ENCODE results near the gene LRRFIP1.

The LRRFIP1 gene

GRCh38 chr2:237691908-237692600 is 64.7 kb downstream of the LRRFIP1 start:
- H3K4me1 Mint-ChIP-seq = peaks cover 74% of the 10 kb centered on the region
- H3K27me3 Mint-ChIP-seq = no peaks in the 10 kb centered on the region
- H3K36me3 Mint-ChIP-seq = peaks cover 4% of the 10 kb centered on the region
- peak overlapping the region; percentile 99 for H3K27ac Mint-ChIP-seq
- H3K9me3 Mint-ChIP-seq = no peaks in the 10 kb centered on the region
- H3K4me3 Mint-ChIP-seq = peak overlapping the region; percentile 99

GRCh38 chr2:237692601-237693290 is 65.4 kb downstream of the LRRFIP1 start:
- Mint-ChIP-seq H3K4me1 (peaks cover 76% of the 10 kb centered on the region), H3K27ac (peak overlapping the region; percentile 99), H3K36me3 (peaks cover 4% of the 10 kb centered on the region), H3K4me3 (peak overlapping the region; percentile 99), H3K27me3 (no peaks in the 10 kb centered on the region), H3K9me3 (no peaks in the 10 kb centered on the region)

DNA sequence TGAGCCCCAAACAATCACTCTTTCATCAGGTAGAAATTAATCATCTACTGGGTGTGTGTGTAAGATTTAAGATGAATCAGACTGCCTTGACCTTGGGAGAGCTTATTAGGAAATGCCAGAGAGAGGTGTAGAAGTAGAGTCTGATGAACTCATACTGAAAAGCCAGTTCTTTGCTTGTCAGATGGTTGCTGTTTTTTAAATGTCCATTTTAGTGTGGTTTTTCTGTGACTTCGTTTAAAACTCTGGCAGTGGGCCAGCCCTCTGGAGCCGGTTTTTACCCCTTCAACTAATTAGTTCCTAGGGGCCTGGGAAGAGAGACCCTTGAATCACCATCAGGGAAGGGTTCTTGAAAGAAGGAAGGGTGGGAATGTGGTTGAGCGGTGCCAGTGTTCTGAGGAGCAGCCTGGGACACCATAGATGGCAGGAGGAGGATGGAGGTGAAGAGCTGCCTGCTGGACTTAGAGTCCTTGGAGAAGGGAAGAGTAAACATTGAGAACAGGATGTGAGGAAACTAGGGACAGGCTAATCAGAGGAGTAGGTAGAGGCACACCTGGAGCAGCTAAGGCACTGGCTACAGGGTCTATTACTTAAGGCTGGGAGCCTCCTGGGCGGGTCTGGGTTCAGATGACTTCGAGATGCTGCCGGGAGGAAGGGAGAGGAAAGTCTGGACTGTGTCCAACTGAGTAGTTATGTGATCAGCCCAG is 66.1 kb downstream of the LRRFIP1 start:
- H3K27me3 Mint-ChIP-seq = no peaks in the 10 kb centered on the region
- peak overlapping the region; percentile 99 for H3K27ac Mint-ChIP-seq
- H3K4me3 Mint-ChIP-seq = peak overlapping the region; percentile 99
- H3K4me1 Mint-ChIP-seq = peaks cover 78% of the 10 kb centered on the region
- no peaks in the 10 kb centered on the region for H3K9me3 Mint-ChIP-seq
- peaks cover 4% of the 10 kb centered on the region for H3K36me3 Mint-ChIP-seq

DNA sequence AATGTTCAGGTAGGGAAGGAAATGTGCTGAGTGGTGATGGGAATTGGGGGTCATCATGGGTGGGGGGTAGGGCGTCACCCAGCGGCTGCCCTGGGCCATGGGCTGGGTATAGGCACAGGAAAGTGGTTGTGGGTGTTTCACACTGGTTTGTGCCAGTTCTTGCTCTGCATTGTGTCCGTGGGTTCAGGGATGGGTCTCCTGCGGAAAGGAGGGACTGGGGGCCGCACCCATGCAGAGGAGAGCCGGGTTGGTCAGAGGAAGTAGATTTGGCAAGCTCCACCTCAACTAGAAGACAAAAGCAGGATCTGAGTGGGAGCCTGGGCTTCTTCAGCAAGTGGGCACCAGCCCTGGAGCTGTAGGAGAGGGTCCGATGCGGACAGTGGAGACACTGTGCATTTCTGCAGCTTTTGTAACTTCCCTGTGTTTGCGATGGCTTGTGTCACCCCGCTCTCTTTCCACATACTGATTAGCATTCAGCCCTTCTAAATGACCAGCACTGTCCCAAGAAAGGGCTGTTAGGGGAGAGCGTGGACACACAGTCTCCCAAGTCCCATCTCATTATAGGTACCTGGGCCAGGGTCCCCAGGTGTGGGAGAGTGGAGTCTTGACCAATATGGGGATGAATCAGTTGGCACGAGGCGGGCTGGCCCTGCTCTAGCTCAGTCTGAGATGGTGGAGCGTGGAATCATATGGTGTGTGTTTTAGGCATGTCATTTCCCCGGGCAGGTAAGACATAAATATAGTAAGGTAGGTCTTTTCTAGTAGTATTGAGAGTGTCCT is 67.2 kb downstream of the LRRFIP1 start:
- Mint-ChIP-seq H3K27ac (peak overlapping the region; percentile 99), H3K4me1 (peaks cover 75% of the 10 kb centered on the region), H3K4me3 (peak overlapping the region; percentile 99), H3K9me3 (no peaks in the 10 kb centered on the region), H3K36me3 (peaks cover 4% of the 10 kb centered on the region), H3K27me3 (no peaks in the 10 kb centered on the region)

GRCh38 chr2:237695201-237695780 is 67.9 kb downstream of the LRRFIP1 start:
- Mint-ChIP-seq H3K4me1 (peaks cover 75% of the 10 kb centered on the region), H3K4me3 (peak overlapping the region; percentile 99), H3K27me3 (no peaks in the 10 kb centered on the region), H3K36me3 (peaks cover 4% of the 10 kb centered on the region), H3K9me3 (no peaks in the 10 kb centered on the region), H3K27ac (peak overlapping the region; percentile 78)

DNA sequence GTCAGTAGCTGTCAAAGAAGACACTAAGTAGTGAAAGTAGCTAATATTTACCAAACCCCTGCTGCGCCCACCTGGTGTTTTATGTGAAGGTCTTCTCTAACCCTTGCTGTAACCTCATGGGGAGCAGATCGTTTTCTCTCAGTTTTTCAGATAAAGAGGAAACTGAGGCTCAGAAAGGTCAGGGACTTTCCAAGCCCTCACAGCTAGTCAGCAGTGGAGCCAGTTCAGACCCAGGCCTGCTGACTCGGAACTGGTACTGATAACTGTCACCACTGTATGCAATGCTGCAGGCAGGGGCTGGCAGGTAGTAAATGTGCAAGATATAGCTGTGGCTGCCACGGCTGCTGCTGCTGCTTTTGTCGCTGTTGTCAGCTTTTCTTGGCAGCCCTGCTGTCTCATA is 69.1 kb downstream of the LRRFIP1 start:
- H3K36me3 Mint-ChIP-seq = peaks cover 4% of the 10 kb centered on the region
- H3K9me3 Mint-ChIP-seq = no peaks in the 10 kb centered on the region
- H3K27ac Mint-ChIP-seq = peak overlapping the region; percentile 92
- H3K4me3 Mint-ChIP-seq = peak overlapping the region; percentile 81
- H3K4me1 Mint-ChIP-seq = peaks cover 79% of the 10 kb centered on the region
- no peaks in the 10 kb centered on the region for H3K27me3 Mint-ChIP-seq

DNA sequence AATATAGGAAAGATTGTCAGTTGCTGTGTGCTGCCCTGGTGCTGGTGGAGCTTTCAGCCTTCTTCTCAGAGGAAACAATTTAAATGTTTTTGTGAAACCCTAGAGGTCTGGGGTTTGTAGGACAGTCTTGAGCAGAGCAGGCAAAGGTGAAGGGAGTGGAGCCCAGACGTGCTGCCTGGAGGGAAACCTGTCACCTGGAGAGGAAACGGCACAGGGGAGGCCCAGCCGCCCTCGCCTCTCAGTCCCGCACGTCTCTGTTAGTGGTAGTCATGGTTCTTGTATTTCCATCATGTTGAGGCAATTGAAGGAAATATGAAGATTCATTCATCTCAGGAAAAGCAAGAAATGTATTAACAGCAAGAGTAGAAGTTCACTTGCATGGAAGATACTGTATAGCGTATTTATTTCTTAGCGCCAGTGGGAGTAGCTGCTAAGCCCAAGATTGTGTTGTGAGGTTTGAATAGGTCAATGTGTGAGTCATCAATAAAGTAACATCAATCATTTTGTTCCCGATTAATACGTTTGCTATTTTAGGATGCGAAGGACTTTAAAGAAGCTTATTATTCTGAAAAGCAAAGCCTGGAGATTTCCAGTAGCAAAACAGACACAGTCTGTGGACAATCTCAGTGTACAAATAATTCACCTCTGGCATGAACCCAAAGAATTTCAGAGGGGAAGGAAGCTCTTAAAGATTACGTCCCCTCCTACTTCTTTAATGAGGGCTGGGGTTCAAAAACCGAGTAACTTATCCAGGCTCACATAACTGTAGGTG is 70.4 kb downstream of the LRRFIP1 start:
- H3K27ac Mint-ChIP-seq = peak overlapping the region; percentile 82
- no peaks in the 10 kb centered on the region for H3K9me3 Mint-ChIP-seq
- H3K36me3 Mint-ChIP-seq = peaks cover 4% of the 10 kb centered on the region
- H3K27me3 Mint-ChIP-seq = no peaks in the 10 kb centered on the region
- H3K4me3 Mint-ChIP-seq = peak overlapping the region; percentile 81
- peaks cover 92% of the 10 kb centered on the region for H3K4me1 Mint-ChIP-seq

GRCh38 chr2:237698358-237698694 is 70.9 kb downstream of the LRRFIP1 start:
- H3K9me3 Mint-ChIP-seq = no peaks in the 10 kb centered on the region
- no peaks in the 10 kb centered on the region for H3K27me3 Mint-ChIP-seq
- H3K4me3 Mint-ChIP-seq = peak overlapping the region; percentile 81

DNA sequence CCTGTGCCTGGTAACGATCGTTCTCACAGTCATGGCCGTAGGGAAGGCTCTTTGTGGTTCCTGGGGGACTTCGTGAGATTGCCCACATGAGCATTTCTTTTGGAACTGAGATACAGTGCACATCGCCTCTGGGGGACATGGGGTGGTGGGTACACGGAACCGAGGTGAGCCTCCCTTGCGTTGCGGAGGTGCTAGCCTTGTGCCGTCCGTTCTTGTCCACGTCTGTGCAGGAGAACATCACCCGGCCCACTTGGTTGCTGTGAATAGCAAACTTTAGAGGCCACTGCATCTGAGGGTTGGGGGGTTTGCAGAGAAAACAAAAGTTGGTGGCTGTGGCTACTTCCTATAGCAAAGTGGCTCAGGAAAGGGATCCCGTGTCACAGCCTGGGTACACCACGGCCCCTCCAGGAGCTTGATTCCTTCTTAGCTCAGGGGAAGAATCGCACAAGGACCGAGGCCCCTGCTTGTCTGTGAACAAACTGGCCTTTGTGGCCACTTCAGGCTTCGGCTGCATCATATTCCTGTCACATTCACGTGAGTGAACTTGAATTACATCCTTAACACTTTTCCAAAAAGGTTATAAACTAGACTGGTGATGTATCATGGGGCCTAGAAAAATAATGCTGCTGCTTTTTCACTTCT is 72.6 kb downstream of the LRRFIP1 start:
- peaks cover 3% of the 10 kb centered on the region for H3K36me3 Mint-ChIP-seq
- H3K27me3 Mint-ChIP-seq = no peaks in the 10 kb centered on the region
- H3K4me3 Mint-ChIP-seq = peak overlapping the region; percentile 68
- peak overlapping the region; percentile 91 for H3K27ac Mint-ChIP-seq
- peaks cover 97% of the 10 kb centered on the region for H3K4me1 Mint-ChIP-seq
- no peaks in the 10 kb centered on the region for H3K9me3 Mint-ChIP-seq

More at GRCh38 chr2:237698358-237698694, 70.9 kb downstream of the LRRFIP1 start:
- Mint-ChIP-seq H3K36me3 (peaks cover 3% of the 10 kb centered on the region), H3K27ac (peak overlapping the region; percentile 83), H3K4me1 (peaks cover 96% of the 10 kb centered on the region)

DNA sequence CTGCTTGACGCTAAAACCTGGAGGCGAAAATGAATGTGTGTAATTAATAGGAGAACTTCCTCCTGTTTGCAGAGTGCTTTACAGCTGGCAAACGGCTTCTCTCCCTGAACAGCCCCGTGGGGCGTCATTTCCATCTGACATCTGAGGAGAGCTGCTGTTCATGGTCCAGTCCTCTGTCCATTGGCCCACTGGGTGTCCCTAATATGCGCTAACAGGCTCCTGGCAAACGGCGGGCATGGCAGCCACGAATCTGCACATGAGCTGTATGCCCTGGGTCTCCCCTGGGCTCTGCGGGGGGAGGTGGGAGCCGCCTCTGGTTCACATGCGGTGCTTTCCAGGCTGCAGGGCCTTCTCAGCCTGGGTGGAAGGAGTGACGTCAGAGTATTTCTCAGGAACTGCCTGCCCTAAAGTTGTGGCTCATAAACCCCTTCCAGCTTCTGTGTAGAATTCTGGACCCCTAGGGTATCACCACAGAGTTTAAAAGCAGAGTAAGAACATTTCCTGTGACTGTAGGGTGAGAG is 73.2 kb downstream of the LRRFIP1 start:
- peak overlapping the region; percentile 68 for H3K4me3 Mint-ChIP-seq
- H3K27me3 Mint-ChIP-seq = no peaks in the 10 kb centered on the region
- peaks cover 95% of the 10 kb centered on the region for H3K4me1 Mint-ChIP-seq
- peak overlapping the region; percentile 91 for H3K27ac Mint-ChIP-seq
- peaks cover 3% of the 10 kb centered on the region for H3K36me3 Mint-ChIP-seq
- no peaks in the 10 kb centered on the region for H3K9me3 Mint-ChIP-seq

GRCh38 chr2:237701033-237701858 is 73.9 kb downstream of the LRRFIP1 start:
- Mint-ChIP-seq H3K4me1 (peaks cover 95% of the 10 kb centered on the region), H3K27ac (peak overlapping the region; percentile 96), H3K27me3 (no peaks in the 10 kb centered on the region), H3K9me3 (no peaks in the 10 kb centered on the region), H3K36me3 (peaks cover 3% of the 10 kb centered on the region), H3K4me3 (peak overlapping the region; percentile 68)

DNA sequence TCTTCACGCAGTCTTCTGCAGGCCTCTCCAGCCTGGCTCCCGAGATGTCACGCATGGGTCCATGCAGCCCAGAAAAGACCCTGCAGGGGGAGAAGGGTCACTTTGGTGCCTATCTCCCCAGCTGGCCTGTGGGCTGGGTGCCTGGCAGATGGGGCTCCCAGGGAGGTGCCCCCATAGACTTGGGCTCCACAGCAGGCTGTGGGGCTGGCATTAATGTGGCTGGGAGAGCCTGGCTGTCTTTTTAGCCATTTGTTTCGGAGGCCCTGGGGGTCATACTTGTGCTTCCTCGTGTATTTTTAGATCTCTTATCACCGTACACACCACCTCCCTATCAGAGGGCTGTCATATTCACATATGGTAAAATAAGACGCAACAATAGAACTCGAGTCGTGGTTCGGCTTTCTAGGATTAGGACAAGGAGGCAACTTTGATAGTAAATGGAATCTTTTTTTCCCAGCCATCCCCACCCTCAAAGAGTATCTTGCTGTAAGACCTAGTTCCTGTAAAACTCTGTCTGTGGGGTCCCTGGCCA is 74.5 kb downstream of the LRRFIP1 start:
- Mint-ChIP-seq H3K4me3 (peak overlapping the region; percentile 89), H3K27ac (peak overlapping the region; percentile 96), H3K4me1 (peaks cover 95% of the 10 kb centered on the region), H3K27me3 (no peaks in the 10 kb centered on the region), H3K36me3 (peaks cover 5% of the 10 kb centered on the region), H3K9me3 (no peaks in the 10 kb centered on the region)

Measured in activated naive CD4-positive, alpha-beta T cell treated with anti-CD3 and anti-CD28 coated beads, Interleukin-2, amount 50 U/mL, for 24 hours (primary cell).